ENCODE measurements around the gene FNIP2. TPM values are rescaled to one million over a fixed set of nuclear protein-coding genes. Genes with fewer than 3 reads are reported as not detected.

Gene FNIP2
- total and polyA plus RNA-seq, 9 of the 15 experiments (the other 6 are each of a cell fraction or from before 2014, with no cell fraction given): 1.7 to 15.5 (median 8.3) TPM

DNA sequence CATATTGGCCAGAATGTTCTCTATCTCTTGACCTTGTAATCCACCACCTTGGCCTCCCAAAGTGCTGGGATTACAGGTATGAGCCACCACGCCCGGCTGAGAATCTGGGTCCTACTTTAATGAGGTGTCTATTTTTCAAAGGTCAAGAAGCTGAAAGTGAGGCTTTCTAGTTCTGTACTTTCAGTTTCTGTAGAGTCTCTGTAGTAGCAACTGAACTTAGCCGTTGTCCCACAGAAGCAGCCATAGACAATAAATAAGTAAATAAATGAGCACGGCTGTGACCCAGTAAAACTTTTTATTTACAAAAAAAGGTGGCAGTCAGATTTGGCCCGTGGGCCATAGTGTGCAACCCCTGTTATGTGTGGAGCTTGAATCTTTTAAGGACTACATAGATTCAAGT is 92.0 kb downstream of the FNIP2 start (continued):
- TF ChIP-seq, protein P1, sequence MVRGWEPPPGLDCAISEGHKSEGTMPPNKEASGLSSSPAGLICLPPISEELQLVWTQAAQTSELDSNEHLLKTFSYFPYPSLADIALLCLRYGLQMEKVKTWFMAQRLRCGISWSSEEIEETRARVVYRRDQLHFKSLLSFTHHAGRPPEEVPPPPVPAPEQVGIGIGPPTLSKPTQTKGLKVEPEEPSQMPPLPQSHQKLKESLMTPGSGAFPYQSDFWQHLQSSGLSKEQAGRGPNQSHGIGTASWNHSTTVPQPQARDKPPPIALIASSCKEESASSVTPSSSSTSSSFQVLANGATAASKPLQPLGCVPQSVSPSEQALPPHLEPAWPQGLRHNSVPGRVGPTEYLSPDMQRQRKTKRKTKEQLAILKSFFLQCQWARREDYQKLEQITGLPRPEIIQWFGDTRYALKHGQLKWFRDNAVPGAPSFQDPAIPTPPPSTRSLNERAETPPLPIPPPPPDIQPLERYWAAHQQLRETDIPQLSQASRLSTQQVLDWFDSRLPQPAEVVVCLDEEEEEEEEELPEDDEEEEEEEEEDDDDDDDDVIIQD (CRISPR knock-in tag; IDR thresholded peaks at IDR 0.05): no peak
- TF ChIP-seq RFX1 (IDR thresholded peaks at IDR 0.05) (no peak), GATA2 (CRISPR knock-in tag; IDR thresholded peaks at IDR 0.05) (no peak), ZNF197 (CRISPR knock-in tag; IDR thresholded peaks at IDR 0.05; ENCODE audit: low read depth) (no peak)

DNA sequence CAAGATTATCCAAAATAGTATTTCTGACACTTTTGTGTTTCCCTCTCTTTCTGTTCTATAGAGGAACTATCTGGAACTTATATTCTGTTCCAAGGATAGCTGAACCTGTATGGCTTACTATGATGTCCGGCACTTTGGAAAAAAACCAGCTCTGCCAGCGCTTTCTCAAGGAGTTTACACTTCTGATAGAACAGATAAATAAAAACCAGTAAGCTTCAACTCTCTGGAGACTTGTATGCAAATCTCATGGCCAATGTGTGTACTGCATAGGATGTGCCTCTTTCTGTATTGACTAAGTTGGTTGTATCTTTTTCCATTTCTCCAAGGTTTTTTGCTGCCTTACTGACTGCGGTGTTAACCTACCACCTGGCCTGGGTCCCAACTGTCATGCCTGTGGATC is 92.5 kb downstream of the FNIP2 start:
- no peaks in the 10 kb centered on the region for H3K79me2 ChIP-seq (ENCODE audit: control insufficient read depth, insufficient read depth, low read length)
- CTCF ChIA-PET (ENCODE audit: low intra/inter-chr PET ratio): no interaction called here
- intact Hi-C loops (cut with micrococcal nuclease): no loop called here
- no peak for ATAC-seq
- BruUV-seq (replicated peaks): no TSS peak
- no peaks in the 10 kb centered on the region for H3K9me3 ChIP-seq (replicated peaks; ENCODE audit: control insufficient read depth, insufficient read depth, low read depth, low read length)
- H3K4me1 ChIP-seq (replicated peaks in 1 of 2; ENCODE audit: control insufficient read depth in 2 of 2, insufficient read depth in 2 of 2, low read length in 2 of 2): no peaks in the 10 kb centered on the region
- H3K9ac ChIP-seq (ENCODE audit: insufficient read depth in 1 of 2, low read depth in 2 of 2, low read length in 2 of 2): no peak overlapping the region
- POLR2A ChIA-PET: interaction anchor here (0.9 to 1.5 kb wide), 2 partner anchors 11 to 13 kb away, joined by 3 to 4 read pairs; no protein-coding TSS in a partner anchor
- H3K36me3 ChIP-seq (ENCODE audit: control insufficient read depth, insufficient read depth, low read length): peaks cover 29% of the 10 kb centered on the region; the same call in 2 of the 3 replicates
- H3K9me1 ChIP-seq (ENCODE audit: control insufficient read depth, insufficient read depth, low read length): no peaks in the 10 kb centered on the region
- no peak for FAIRE-seq
- no peak overlapping the region for H3K4me3 ChIP-seq
- H2AFZ ChIP-seq (ENCODE audit: low read depth, low read length): no peak overlapping the region
- in situ Hi-C loops (cut with MboI): loop anchor here (5.0 kb wide), 1 partner anchor 341 kb away; no protein-coding TSS in a partner anchor
- H4K20me1 ChIP-seq (replicated peaks; ENCODE audit: control insufficient read depth, insufficient read depth, low read length): no peaks in the 10 kb centered on the region
- no peaks in the 10 kb centered on the region for H3K27me3 ChIP-seq (ENCODE audit: control insufficient read depth in 2 of 2, insufficient read depth in 2 of 2, low read length in 2 of 2)
- 98% methylated on average over 3 of the region's 3 CpGs for WGBS (ENCODE audit: insufficient coverage, low coverage, missing lambda C conversion rate)
- H3K27ac ChIP-seq (ENCODE audit: extremely low read depth, low read depth, low read length): no peak overlapping the region
- no peak for DNase-seq (ENCODE audit: extremely low read depth in 1 of 4, low spot score in 3 of 4)
- H3K4me2 ChIP-seq (ENCODE audit: insufficient read depth, low read length): no peak overlapping the region
- TF ChIP-seq PHTF2 (CRISPR knock-in tag; IDR thresholded peaks at IDR 0.05) (no peak), MAFF (IDR thresholded peaks at IDR 0.05; ENCODE audit: low read length) (no peak), HMG20B (CRISPR knock-in tag; IDR thresholded peaks at IDR 0.05) (no peak), PTRF (tag; IDR thresholded peaks at IDR 0.05) (no peak), CREM (IDR thresholded peaks at IDR 0.05; ENCODE audit: low read depth) (no peak), CEBPG (CRISPR knock-in tag; IDR thresholded peaks at IDR 0.05) (no peak), CEBPG (tag; conservative IDR thresholded peaks at IDR 0.05 in 1 of 2, IDR thresholded peaks at IDR 0.05 in 1 of 2) (no peak)
- TF ChIP-seq, protein P2, sequence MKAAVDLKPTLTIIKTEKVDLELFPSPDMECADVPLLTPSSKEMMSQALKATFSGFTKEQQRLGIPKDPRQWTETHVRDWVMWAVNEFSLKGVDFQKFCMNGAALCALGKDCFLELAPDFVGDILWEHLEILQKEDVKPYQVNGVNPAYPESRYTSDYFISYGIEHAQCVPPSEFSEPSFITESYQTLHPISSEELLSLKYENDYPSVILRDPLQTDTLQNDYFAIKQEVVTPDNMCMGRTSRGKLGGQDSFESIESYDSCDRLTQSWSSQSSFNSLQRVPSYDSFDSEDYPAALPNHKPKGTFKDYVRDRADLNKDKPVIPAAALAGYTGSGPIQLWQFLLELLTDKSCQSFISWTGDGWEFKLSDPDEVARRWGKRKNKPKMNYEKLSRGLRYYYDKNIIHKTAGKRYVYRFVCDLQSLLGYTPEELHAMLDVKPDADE (conservative IDR thresholded peaks at IDR 0.05; ENCODE audit: control insufficient read depth, low read depth, low read length): no peak
- TF ChIP-seq, protein P3, sequence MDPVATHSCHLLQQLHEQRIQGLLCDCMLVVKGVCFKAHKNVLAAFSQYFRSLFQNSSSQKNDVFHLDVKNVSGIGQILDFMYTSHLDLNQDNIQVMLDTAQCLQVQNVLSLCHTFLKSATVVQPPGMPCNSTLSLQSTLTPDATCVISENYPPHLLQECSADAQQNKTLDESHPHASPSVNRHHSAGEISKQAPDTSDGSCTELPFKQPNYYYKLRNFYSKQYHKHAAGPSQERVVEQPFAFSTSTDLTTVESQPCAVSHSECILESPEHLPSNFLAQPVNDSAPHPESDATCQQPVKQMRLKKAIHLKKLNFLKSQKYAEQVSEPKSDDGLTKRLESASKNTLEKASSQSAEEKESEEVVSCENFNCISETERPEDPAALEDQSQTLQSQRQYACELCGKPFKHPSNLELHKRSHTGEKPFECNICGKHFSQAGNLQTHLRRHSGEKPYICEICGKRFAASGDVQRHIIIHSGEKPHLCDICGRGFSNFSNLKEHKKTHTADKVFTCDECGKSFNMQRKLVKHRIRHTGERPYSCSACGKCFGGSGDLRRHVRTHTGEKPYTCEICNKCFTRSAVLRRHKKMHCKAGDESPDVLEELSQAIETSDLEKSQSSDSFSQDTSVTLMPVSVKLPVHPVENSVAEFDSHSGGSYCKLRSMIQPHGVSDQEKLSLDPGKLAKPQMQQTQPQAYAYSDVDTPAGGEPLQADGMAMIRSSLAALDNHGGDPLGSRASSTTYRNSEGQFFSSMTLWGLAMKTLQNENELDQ (CRISPR knock-in tag; IDR thresholded peaks at IDR 0.05; ENCODE audit: borderline replicate concordance): no peak
- TF ChIP-seq, protein P4, sequence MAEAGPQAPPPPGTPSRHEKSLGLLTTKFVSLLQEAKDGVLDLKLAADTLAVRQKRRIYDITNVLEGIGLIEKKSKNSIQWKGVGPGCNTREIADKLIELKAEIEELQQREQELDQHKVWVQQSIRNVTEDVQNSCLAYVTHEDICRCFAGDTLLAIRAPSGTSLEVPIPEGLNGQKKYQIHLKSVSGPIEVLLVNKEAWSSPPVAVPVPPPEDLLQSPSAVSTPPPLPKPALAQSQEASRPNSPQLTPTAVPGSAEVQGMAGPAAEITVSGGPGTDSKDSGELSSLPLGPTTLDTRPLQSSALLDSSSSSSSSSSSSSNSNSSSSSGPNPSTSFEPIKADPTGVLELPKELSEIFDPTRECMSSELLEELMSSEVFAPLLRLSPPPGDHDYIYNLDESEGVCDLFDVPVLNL (CRISPR knock-in tag; IDR thresholded peaks at IDR 0.05; ENCODE audit: low read depth): no peak
- TF ChIP-seq, protein P5, sequence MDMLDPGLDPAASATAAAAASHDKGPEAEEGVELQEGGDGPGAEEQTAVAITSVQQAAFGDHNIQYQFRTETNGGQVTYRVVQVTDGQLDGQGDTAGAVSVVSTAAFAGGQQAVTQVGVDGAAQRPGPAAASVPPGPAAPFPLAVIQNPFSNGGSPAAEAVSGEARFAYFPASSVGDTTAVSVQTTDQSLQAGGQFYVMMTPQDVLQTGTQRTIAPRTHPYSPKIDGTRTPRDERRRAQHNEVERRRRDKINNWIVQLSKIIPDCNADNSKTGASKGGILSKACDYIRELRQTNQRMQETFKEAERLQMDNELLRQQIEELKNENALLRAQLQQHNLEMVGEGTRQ (CRISPR knock-in tag; IDR thresholded peaks at IDR 0.05): no peak

Data from K562 (cell line).